Adipose tissue (tissue), 3 donors: ENCODE data around the gene TBX20. TPM values are rescaled to one million over a fixed set of nuclear protein-coding genes. Genes with fewer than 3 reads are reported as not detected.
"Not testable (repeated sequence)": the region's sequence is repeated elsewhere in the genome, so short reads cannot be mapped to it uniquely, and the experiment has no call there.

Source experiments
- H3K27ac ChIP-seq: one replicate; pipeline ENCODE4 v1.5.1; 2013; ENCODE audit warnings: low read depth, low read length
- WGBS, 3 donors: extraction: QIAGEN DNeasy Blood & Tissue Kit; methylation state at CpG; one replicate each; pipeline ENCODE4 v1.1.7; 2013; 5-methylcytosine and 5-hydroxymethylcytosine counted together
- polyA plus RNA-seq, 3 donors: library from polyadenylated mRNA; stranded (reverse); fragments of 200-250 nt; gene quantifications; one replicate each; pipeline ENCODE4 v1.2.3, GENCODE V29; 2013
- donor health status: healthy with polysubstance abuse.
- donor health status: Bipolar disorder and iron deficiency.
- donor health status: healthy.

The TBX20 gene
- polyA plus RNA-seq, 3 donors = not detected

GRCh38 chr7:35231221-35231620 lies 22.7 kb downstream of the TBX20 start:
- not testable (repeated sequence) for H3K27ac ChIP-seq

GRCh38 chr7:35229116-35229780 lies 24.7 kb downstream of the TBX20 start:
- 74 to 82% (median 81%) methylated on average over 2 of the region's 2 CpGs for WGBS, 3 donors
- not testable (repeated sequence) for H3K27ac ChIP-seq

More at GRCh38 chr7:35231221-35231620, 22.7 kb downstream of the TBX20 start:
- WGBS, 3 donors = 45 to 83% (median 65%) methylated on average over 3 of the region's 3 CpGs

GRCh38 chr7:35228496-35229051 lies 25.3 kb downstream of the TBX20 start:
- 73 to 83% (median 77%) methylated on average over 5 of the region's 5 CpGs for WGBS, 3 donors
- not testable (repeated sequence) for H3K27ac ChIP-seq

GRCh38 chr7:35227438-35227837 lies 26.5 kb downstream of the TBX20 start:
- not testable (repeated sequence) for H3K27ac ChIP-seq
- 68 to 83% (median 80%) methylated on average over 5 of the region's 5 CpGs for WGBS, 3 donors

- WGBS, 3 donors = 69 to 80% (median 78%) methylated on average over 1 of the region's 1 CpG
- H3K27ac ChIP-seq = not testable (repeated sequence)
Observed at GRCh38 chr7:35222445-35222844, 31.5 kb downstream of the TBX20 start.

GRCh38 chr7:35220176-35220575 lies 33.7 kb downstream of the TBX20 start:
- WGBS, 3 donors = 46 to 62% (median 49%) methylated on average over 2 of the region's 2 CpGs
- not testable (repeated sequence) for H3K27ac ChIP-seq

GRCh38 chr7:35216033-35216432 lies 37.9 kb downstream of the TBX20 start:
- H3K27ac ChIP-seq = not testable (repeated sequence)
- 70 to 78% (median 72%) methylated on average over 3 of the region's 3 CpGs for WGBS, 3 donors

- H3K27ac ChIP-seq = not testable (repeated sequence)
- 72 to 80% (median 80%) methylated on average over 2 of the region's 3 CpGs for WGBS, 3 donors
Observed at GRCh38 chr7:35215063-35215462, 38.8 kb downstream of the TBX20 start.

GRCh38 chr7:35206924-35207323 lies 47.0 kb downstream of the TBX20 start:
- H3K27ac ChIP-seq = not testable (repeated sequence)

- not testable (repeated sequence) for H3K27ac ChIP-seq
- 68 to 92% (median 80%) methylated on average over 1 of the region's 1 CpG for WGBS, 3 donors
Observed at GRCh38 chr7:35204850-35205249, 49.0 kb downstream of the TBX20 start.

GRCh38 chr7:35204031-35204430 lies 49.9 kb downstream of the TBX20 start:
- H3K27ac ChIP-seq = not testable (repeated sequence)
- WGBS, 3 donors = 72 to 86% (median 85%) methylated on average over 5 of the region's 5 CpGs

GRCh38 chr7:35202353-35202752 lies 51.5 kb downstream of the TBX20 start:
- WGBS, 3 donors = 76 to 90% (median 89%) methylated on average over 6 of the region's 6 CpGs
- not testable (repeated sequence) for H3K27ac ChIP-seq

GRCh38 chr7:35200170-35200569 lies 53.7 kb downstream of the TBX20 start:
- H3K27ac ChIP-seq = not testable (repeated sequence)
- WGBS, 3 donors = 54 to 93% (median 84%) methylated on average over 2 of the region's 2 CpGs

GRCh38 chr7:35198370-35199140 lies 55.3 kb downstream of the TBX20 start:
- 76 to 89% (median 84%) methylated on average over 2 of the region's 2 CpGs for WGBS, 3 donors
- H3K27ac ChIP-seq = not testable (repeated sequence)

- H3K27ac ChIP-seq = not testable (repeated sequence)
- WGBS, 3 donors = 80 to 92% (median 81%) methylated on average over 4 of the region's 4 CpGs
Observed at GRCh38 chr7:35191571-35191970, 62.3 kb downstream of the TBX20 start.

- 53 to 57% (median 53%) methylated on average over 4 of the region's 4 CpGs for WGBS, 3 donors
- H3K27ac ChIP-seq = not testable (repeated sequence)
Observed at GRCh38 chr7:35190146-35190773, 63.6 kb downstream of the TBX20 start.

- H3K27ac ChIP-seq = not testable (repeated sequence)
- 0 to 1% (median 1%) methylated on average over 27 of the region's 27 CpGs for WGBS, 3 donors
Observed at GRCh38 chr7:35186751-35187150, 67.1 kb downstream of the TBX20 start.

GRCh38 chr7:35185908-35186731 lies 67.8 kb downstream of the TBX20 start:
- no peak overlapping the region for H3K27ac ChIP-seq
- WGBS, 3 donors = 1% methylated on average over 50 to 67 of the region's 67 CpGs
